ENCODE measurements around the gene DHRS3. TPM values are rescaled to one million over a fixed set of nuclear protein-coding genes. Genes with fewer than 3 reads are reported as not detected.

The DHRS3 gene
- total and polyA plus RNA-seq, 10 of the 15 experiments (the other 5 are each of a cell fraction or from before 2014, with no cell fraction given): 0.23 to 29.7 (median 1.2) TPM

DNA sequence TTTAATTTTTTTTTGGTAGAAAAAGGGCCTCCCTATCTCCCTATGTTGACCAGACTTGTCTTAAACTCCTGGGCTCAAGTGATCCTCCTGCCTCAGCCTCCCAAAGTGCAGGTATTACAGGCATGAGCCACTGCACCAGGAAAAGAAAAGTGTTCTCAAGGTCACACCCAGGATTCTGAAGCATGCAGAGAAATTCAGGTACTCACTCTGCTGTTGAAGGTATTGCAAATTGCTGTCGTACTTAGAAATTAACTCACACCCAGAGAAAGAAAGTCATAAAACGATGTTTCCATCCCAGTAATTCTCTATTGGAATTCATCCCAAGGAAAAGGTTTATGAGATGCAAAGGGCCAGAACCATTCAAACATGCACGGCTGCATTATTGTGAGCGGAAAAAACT is 73.7 kb downstream of the DHRS3 start:
- ChIA-PET SMC1A (ENCODE audit: uncharacterized antibody, unreplicated experiment) (no interaction called here), POLR2A (no interaction called here), CTCF (no interaction called here), RAD21 (ENCODE audit: unreplicated experiment) (no interaction called here)
- no peak overlapping the region for H3K4me3 ChIP-seq
- FAIRE-seq: no peak
- no peaks in the 10 kb centered on the region; a peak in 1 of 4 replicates for H3K27me3 ChIP-seq (replicated peaks in 1 of 2; ENCODE audit: control insufficient read depth in 2 of 2, insufficient read depth in 2 of 2, low read length in 1 of 2)
- H4K20me1 ChIP-seq (ENCODE audit: control insufficient read depth, insufficient read depth): no peaks in the 10 kb centered on the region
- H3K4me2 ChIP-seq (ENCODE audit: control insufficient read depth, insufficient read depth): no peak overlapping the region
- no peak overlapping the region for H3K27ac ChIP-seq (ENCODE audit: control insufficient read depth, insufficient read depth)
- DNase-seq (ENCODE audit: low read depth, low spot score): no peak
- TF ChIP-seq ZNF24 (IDR thresholded peaks at IDR 0.05) (no peak), CBFB (IDR thresholded peaks at IDR 0.05; ENCODE audit: low read depth) (no peak), ZNF207 (IDR thresholded peaks at IDR 0.05; ENCODE audit: borderline replicate concordance) (no peak), KLF5 (IDR thresholded peaks at IDR 0.05; ENCODE audit: partially characterized antibody) (no peak), SIX5 (IDR thresholded peaks at IDR 0.05; ENCODE audit: low read depth, low read length, severe bottlenecking) (no peak)
- H3K9ac ChIP-seq (ENCODE audit: control insufficient read depth, insufficient read depth, low read length): no peak overlapping the region
- intact Hi-C loops (cut with micrococcal nuclease; ENCODE audit: unreplicated experiment) (no loop called here), in situ Hi-C loops (cut with MboI) (loop anchor here (25.0 kb wide), 1 partner anchor 693 kb away; the partner anchor contains the start of gene PRAMEF18)
- WGBS (ENCODE audit: insufficient coverage, insufficient replicate concordance, low lambda C conversion rate, missing lambda C conversion rate): 50% methylated on average over 4 of the region's 4 CpGs
- ATAC-seq: no peak
- H2AFZ ChIP-seq (ENCODE audit: control insufficient read depth, low read depth, low read length): no peak overlapping the region
- H3K36me3 ChIP-seq (ENCODE audit: control insufficient read depth in 2 of 2, insufficient read depth in 2 of 2, low read length in 1 of 2): no peaks in the 10 kb centered on the region
- H3K4me1 ChIP-seq (ENCODE audit: control insufficient read depth, insufficient read depth, low read length): no peaks in the 10 kb centered on the region
- H3K79me2 ChIP-seq (ENCODE audit: control insufficient read depth, insufficient read depth, low read length): no peaks in the 10 kb centered on the region
- no peaks in the 10 kb centered on the region for H3K9me3 ChIP-seq (replicated peaks; ENCODE audit: control insufficient read depth, insufficient read depth, low read length)
- no TSS peak for BruUV-seq (replicated peaks)

DNA sequence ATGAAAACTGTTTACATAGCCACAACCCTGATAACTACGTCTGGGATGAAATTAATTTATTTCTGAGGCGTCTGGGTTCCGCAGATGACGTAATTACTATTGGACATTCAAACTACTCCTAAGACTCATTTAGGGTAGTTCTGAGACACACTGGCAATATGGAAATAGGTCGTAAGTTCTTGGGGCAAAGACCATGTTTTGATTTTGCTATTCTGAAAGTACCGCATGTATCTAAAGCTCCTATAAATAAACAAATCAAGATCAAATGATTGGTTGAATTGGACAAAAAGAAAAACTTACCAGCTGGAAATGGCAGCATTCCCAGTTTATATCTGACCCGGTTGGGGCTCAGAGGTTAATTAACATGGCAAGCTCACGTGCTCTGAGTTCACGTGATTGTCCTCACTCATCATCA is 74.3 kb downstream of the DHRS3 start:
- Histone ChIP-seq H3K9me3 (replicated peaks; ENCODE audit: control insufficient read depth, insufficient read depth, low read length) (no peaks in the 10 kb centered on the region), H3K79me2 (ENCODE audit: control insufficient read depth, insufficient read depth, low read length) (no peaks in the 10 kb centered on the region), H3K9ac (ENCODE audit: control insufficient read depth, insufficient read depth, low read length) (no peak overlapping the region), H3K4me1 (ENCODE audit: control insufficient read depth, insufficient read depth, low read length) (no peaks in the 10 kb centered on the region), H3K27me3 (replicated peaks in 1 of 2; ENCODE audit: control insufficient read depth in 2 of 2, insufficient read depth in 2 of 2, low read length in 1 of 2) (no peaks in the 10 kb centered on the region; a peak in 1 of 4 replicates), H3K36me3 (ENCODE audit: control insufficient read depth in 2 of 2, insufficient read depth in 2 of 2, low read length in 1 of 2) (no peaks in the 10 kb centered on the region), H2AFZ (ENCODE audit: control insufficient read depth, low read depth, low read length) (no peak overlapping the region), H3K27ac (ENCODE audit: control insufficient read depth, insufficient read depth) (no peak overlapping the region), H4K20me1 (ENCODE audit: control insufficient read depth, insufficient read depth) (no peaks in the 10 kb centered on the region), H3K4me2 (ENCODE audit: control insufficient read depth, insufficient read depth) (no peak overlapping the region), H3K4me3 (no peak overlapping the region)
- FAIRE-seq (no peak), ATAC-seq (no peak), DNase-seq (ENCODE audit: low read depth, low spot score) (no peak)
- TF ChIP-seq BMI1 (IDR thresholded peaks at IDR 0.05; ENCODE audit: borderline replicate concordance) (no peak), CHD2 (IDR thresholded peaks at IDR 0.05; ENCODE audit: borderline replicate concordance, low read depth, low read length) (no peak), ASH2L (IDR thresholded peaks at IDR 0.05; ENCODE audit: borderline replicate concordance, low read depth) (no peak), TARDBP (IDR thresholded peaks at IDR 0.05; ENCODE audit: borderline replicate concordance) (no peak)
- ChIA-PET RAD21 (ENCODE audit: unreplicated experiment) (no interaction called here), CTCF (no interaction called here), SMC1A (ENCODE audit: uncharacterized antibody, unreplicated experiment) (no interaction called here), POLR2A (no interaction called here)
- BruUV-seq (replicated peaks): no TSS peak
- intact Hi-C loops (cut with micrococcal nuclease; ENCODE audit: unreplicated experiment): no loop called here
- 56% methylated on average over 9 of the region's 9 CpGs for WGBS (ENCODE audit: insufficient coverage, insufficient replicate concordance, low lambda C conversion rate, missing lambda C conversion rate)
- in situ Hi-C loops (cut with MboI): loop anchor here (25.0 kb wide), 1 partner anchor 694 kb away; the partner anchor contains the start of gene PRAMEF18
